GM12874 (cell line): ENCODE data around the gene ARHGAP32.

Experiments used
- TF ChIP-seq, protein P1 (sequence below): IDR thresholded peaks from 2 replicates; pipeline ENCODE4 v1.5.1; 2011; ENCODE audit warnings: low read depth, mild to moderate bottlenecking, control low read depth, low read length, moderate library complexity; ENCODE audit not compliant: insufficient read depth

Gene ARHGAP32

DNA sequence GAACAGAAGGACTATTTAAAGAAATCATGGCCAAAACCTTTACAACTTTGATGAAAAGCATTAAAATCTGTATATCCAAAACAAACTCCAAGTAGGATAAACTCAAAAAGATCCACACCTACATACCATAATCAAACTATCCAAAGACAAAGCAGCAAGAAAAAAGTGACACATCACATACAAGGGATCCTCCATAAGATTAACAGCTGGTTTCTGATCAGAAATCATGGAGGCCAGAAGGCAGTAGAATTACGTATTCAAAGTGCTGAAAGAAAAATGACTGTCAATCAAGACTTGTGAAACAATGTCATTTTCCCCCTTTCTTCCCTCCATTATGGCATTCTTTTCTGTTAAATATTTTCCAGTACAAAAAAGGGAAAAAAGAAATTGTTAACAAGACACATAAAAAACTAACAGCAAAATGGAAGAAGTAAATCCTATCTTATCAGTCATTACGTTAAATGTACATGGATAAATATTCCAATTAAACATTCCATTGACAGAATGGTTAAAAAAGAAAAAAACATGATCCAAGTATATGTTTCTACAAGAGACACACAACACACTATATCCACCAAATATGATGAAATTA, 34.2 kb upstream of the ARHGAP32 start:
- TF ChIP-seq, protein P1, sequence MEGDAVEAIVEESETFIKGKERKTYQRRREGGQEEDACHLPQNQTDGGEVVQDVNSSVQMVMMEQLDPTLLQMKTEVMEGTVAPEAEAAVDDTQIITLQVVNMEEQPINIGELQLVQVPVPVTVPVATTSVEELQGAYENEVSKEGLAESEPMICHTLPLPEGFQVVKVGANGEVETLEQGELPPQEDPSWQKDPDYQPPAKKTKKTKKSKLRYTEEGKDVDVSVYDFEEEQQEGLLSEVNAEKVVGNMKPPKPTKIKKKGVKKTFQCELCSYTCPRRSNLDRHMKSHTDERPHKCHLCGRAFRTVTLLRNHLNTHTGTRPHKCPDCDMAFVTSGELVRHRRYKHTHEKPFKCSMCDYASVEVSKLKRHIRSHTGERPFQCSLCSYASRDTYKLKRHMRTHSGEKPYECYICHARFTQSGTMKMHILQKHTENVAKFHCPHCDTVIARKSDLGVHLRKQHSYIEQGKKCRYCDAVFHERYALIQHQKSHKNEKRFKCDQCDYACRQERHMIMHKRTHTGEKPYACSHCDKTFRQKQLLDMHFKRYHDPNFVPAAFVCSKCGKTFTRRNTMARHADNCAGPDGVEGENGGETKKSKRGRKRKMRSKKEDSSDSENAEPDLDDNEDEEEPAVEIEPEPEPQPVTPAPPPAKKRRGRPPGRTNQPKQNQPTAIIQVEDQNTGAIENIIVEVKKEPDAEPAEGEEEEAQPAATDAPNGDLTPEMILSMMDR = no peak

DNA sequence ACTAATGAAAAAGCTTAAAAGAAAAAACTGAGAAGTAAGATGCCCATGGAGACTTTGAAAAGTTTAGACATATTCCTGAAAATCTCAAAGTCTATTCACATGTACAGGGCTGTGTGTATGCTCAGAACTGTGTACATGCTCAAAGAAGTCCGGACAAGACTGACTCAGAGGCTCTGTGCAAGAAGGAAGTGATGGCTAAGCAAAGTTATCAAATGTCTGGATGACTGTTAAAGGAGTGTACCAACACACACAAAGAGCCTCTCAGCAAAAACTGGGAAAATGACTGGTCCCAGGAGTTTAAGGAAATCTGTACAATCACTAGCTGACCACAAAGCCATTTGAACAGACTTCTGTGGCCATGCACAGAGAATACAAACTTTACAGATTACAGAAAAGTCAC, 33.1 kb upstream of the ARHGAP32 start:
- TF ChIP-seq, protein P1 = no peak

DNA sequence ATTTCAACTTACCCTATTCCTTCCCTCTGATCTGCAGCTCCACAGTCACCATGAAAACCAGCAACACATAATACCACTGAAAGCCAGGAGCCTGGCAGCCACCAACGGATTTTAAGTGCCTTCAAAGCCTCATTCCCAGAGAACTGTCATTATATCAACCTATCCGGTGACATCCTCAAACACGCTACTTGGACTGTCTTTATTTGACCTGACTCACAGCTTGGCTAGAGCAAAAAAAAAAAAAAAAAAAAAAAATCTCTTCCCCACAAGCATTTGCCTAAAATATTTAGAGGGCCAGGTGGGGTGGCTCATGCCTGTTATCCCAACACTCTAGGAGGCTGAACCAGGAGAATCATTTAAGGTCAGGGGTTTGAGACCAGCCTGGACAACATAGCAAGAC, 32.4 kb upstream of the ARHGAP32 start:
- TF ChIP-seq, protein P1 = no peak

DNA sequence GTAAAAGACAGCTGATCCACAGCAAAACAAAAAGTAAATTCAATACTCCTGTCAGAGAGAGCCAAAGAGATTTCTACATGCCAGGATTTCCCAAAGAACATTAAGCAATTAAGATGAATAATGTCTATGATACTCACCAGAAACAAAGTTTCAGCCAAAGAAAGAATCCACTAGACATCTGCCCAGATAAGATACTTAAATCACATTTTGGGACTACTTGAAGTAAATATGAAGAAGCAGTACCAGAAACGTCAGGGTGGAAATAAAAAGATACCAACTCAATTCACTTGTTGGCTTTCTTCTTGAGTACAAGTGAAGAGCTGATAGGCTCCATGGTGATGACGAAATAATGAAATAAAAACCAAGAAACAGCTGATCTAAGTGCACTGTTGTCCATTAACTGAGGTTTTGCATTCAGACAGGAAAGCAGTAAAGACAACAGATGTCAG, 31.6 kb upstream of the ARHGAP32 start:
- TF ChIP-seq, protein P1 = no peak

DNA sequence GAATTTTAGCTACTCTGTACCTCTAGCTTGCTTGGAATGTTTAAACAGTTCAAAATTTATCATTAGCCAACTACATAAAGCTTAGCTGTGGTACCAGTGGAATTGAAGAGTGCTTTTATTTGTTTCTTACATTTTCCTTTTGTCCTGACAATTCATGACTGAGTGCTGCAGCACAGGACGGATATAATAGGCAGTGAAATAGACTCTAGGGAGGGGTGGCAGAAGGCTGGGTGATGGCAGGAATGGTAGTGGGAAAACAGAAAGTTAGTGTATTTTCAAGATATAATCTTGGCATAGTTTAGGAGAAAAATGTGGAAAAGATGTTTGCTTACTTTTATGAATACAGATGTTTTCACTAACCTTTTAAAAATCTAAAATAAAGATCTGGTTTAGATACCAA, 31.1 kb upstream of the ARHGAP32 start:
- TF ChIP-seq, protein P1 = no peak

DNA sequence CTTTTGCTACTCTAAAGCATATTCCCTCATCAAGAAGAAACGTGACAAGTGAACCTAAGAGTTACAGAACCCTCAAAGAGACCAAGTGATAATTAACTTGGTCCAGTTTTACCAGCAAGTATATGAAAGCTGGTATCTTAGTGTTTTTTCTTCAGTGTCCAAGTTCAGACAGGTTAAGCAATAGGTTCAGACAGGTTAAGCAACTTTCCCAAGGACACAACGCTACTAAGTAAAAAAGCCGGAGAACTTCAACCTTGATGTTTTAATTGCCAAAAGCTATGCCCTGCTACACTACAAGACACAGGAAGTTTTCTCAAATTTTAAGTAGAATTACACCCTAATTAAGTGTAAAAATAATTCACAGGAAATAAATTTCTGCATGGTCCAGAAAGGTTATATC, 30.0 kb upstream of the ARHGAP32 start:
- TF ChIP-seq, protein P1 = no peak

DNA sequence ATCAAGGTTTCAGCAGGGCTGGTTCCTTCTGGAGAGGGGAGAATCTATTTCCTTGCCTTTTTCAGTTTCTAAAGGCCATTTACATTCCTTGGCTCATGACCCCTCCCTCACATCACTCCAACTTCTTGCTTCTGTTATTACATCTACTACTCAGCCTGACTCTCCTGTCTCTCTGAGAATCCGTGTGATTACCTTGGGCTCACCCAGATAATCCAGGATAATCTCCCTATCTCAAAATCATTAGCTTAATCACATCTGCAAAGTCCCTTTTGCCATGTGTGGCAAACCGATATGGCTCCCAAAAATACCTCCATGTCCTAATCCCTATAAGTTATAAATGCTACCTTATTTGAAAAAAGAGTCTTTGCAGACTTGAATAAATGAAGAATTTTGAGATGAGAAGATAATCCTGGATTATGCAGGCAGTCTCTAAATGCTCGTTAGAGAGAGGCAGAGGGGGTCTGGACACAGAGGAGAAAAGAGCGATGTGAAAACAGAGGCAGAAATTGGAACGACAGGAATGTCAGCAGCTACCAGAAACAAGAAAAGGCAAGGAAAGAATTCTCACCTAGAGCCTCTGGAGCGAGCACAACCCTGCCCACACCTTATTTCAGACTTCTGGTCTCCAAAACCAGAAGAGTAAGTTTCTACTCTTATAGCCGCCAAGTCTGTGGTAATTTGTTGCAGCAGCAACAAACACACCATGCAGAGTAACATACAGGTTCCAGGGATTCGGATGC, 23.6 kb upstream of the ARHGAP32 start:
- TF ChIP-seq, protein P1 = no peak
